Kasumi-1 (cell line): ENCODE data around the gene ZNF143.
"Not testable (repeated sequence)": the region's sequence is repeated elsewhere in the genome, so short reads cannot be mapped to it uniquely, and the experiment has no call there.

Source experiments
- DNase-seq, 2 experiments: peaks; one replicate each; lab custom pipeline; 2025; lab: John Stamatoyannopoulos, UW

Gene ZNF143

GRCh38 chr11:9498457-9499078 lies 37.8 kb downstream of the ZNF143 start:
- DNase-seq = no peak

- peak; percentile 63 to 80 for DNase-seq
These were observed 45.9 kb downstream of the ZNF143 start for GRCh38 chr11:9506489-9507276.

- DNase-seq = no peak
These were observed 46.4 kb downstream of the ZNF143 start for GRCh38 chr11:9507277-9507580.

GRCh38 chr11:9509041-9509440 lies 48.2 kb downstream of the ZNF143 start:
- no peak for DNase-seq

GRCh38 chr11:9512370-9513019 lies 51.7 kb downstream of the ZNF143 start:
- no peak for DNase-seq

- not testable (repeated sequence) for DNase-seq
These were observed 53.8 kb downstream of the ZNF143 start for GRCh38 chr11:9514576-9514975.

GRCh38 chr11:9516113-9516512 lies 55.3 kb downstream of the ZNF143 start:
- DNase-seq = no peak

GRCh38 chr11:9518835-9519410 lies 58.1 kb downstream of the ZNF143 start:
- no peak for DNase-seq

GRCh38 chr11:9524001-9524400 lies 63.2 kb downstream of the ZNF143 start:
- DNase-seq = no peak

- DNase-seq = no peak
These were observed 64.3 kb downstream of the ZNF143 start for GRCh38 chr11:9525116-9525515.

GRCh38 chr11:9527481-9528135 lies 66.8 kb downstream of the ZNF143 start:
- no peak for DNase-seq

GRCh38 chr11:9528136-9528501 lies 67.3 kb downstream of the ZNF143 start:
- no peak for DNase-seq

GRCh38 chr11:9528573-9529333 lies 67.9 kb downstream of the ZNF143 start:
- no peak for DNase-seq

- DNase-seq = no peak
These were observed 68.5 kb downstream of the ZNF143 start for GRCh38 chr11:9529334-9529650.

GRCh38 chr11:9530020-9530621 lies 69.3 kb downstream of the ZNF143 start:
- DNase-seq = no peak

GRCh38 chr11:9530901-9531625 lies 70.3 kb downstream of the ZNF143 start:
- no peak for DNase-seq

- no peak for DNase-seq
These were observed 72.2 kb downstream of the ZNF143 start for GRCh38 chr11:9533058-9533457.

GRCh38 chr11:9533736-9534473 lies 73.1 kb downstream of the ZNF143 start:
- DNase-seq = no peak

GRCh38 chr11:9535189-9535781 lies 74.5 kb downstream of the ZNF143 start:
- DNase-seq = peak; percentile 42 to 54

- DNase-seq = no peak
These were observed 77.7 kb downstream of the ZNF143 start for GRCh38 chr11:9538548-9538947.
